HG02759 (cell line): ENCODE results near the gene DMD.

Experiments
- ATAC-seq: cut with Tn5 transposase; IDR thresholded peaks from one replicate; pipeline ENCODE4 v1.9.1; 2021; ENCODE audit warnings: mild to moderate bottlenecking, moderate library complexity; ENCODE audit not compliant: unreplicated experiment

The DMD gene

GRCh38 chrX:33045882-33046281, 165.5 kb downstream of the DMD start:
- no peak for ATAC-seq

DNA sequence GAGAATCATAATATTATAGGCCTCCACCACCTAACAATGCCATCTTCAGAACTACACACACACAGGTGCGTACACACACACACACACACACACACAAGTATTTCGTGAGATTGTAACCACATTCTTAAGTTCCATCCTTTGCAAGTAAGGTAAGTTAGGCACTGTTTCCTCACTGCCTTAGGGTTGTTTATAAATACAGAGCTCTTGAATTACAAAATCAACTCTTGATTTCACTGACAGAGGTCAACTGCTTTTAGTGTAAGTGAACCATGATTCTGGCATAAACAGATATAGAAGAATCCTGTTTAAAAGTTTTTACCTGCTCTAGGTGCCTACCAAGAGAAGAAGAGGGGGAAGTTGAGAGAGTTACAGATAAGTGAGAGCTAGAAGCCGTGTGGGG, 166.1 kb downstream of the DMD start:
- ATAC-seq: no peak

DNA sequence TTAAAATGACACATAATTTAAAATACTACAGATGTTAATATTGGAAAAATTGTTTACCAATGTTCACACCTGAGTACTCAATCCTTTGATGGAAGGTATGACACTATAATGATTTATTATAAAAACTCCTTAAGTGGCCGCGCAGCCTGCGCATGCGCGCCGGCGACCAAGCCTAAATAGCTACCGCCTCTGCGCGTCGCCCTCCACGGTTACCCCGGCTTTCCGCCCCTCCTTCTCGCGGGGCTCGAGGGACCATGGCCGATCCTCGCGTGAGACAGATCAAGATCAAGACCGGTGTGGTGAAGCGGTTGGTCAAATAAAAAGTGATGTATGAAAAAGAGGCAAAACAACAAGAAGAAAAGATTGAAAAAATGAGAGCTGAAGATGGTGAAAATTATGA, 170.2 kb downstream of the DMD start:
- ATAC-seq: no peak

- no peak for ATAC-seq
Measured at GRCh38 chrX:33032700-33033099, 178.6 kb downstream of the DMD start.

GRCh38 chrX:33014949-33015348, 196.4 kb downstream of the DMD start:
- ATAC-seq: no peak

GRCh38 chrX:33014086-33014485, 197.3 kb downstream of the DMD start:
- no peak for ATAC-seq

- no peak for ATAC-seq
Measured at GRCh38 chrX:33001107-33001506, 210.2 kb downstream of the DMD start.

- no peak for ATAC-seq
Measured at GRCh38 chrX:32998776-32999175, 212.6 kb downstream of the DMD start.

DNA sequence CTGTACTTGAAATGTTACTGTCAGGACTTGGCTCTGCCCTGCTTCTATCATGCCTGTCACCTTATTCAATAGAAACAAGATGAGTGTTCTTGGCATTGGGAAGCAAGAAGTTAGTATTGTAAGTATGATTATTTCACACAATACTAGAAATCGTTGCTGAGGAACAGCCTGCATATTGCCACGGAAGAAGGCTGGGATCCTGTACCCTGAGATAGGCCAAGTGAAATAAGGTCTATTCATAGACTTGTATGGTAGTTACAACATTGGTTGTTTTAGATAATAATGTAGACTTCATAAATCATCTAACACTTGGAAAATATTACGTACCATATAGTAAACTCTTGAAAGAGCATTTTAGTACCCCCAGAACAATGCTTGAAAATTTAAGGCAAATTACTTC, 215.9 kb downstream of the DMD start:
- ATAC-seq: no peak

- no peak for ATAC-seq
Measured at GRCh38 chrX:32987142-32987541, 224.2 kb downstream of the DMD start.

- no peak for ATAC-seq
Measured at GRCh38 chrX:32985544-32985943, 225.8 kb downstream of the DMD start.

GRCh38 chrX:32966821-32967355, 244.5 kb downstream of the DMD start:
- ATAC-seq: no peak

GRCh38 chrX:32954125-32954524, 257.2 kb downstream of the DMD start:
- ATAC-seq: no peak

DNA sequence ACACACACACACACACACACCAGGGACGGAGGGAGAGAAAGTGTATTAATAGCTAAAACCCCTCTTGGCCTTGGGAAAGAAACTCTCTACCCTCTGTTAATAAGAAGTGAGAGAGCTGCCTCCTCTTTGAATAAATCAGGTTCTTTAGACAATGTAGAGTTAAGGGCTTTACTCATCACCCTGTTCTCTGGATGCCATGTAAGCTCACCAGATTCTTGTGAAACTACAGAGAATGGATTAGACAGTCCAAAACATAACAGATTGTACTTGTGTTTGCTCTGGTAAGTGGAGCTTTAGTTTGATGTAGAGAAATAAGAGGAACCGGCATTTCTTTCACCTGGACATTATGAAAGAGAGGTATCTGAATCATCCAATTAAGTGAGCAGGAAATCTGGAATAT, 263.2 kb downstream of the DMD start:
- no peak for ATAC-seq

GRCh38 chrX:32937043-32937442, 274.3 kb downstream of the DMD start:
- ATAC-seq: no peak

DNA sequence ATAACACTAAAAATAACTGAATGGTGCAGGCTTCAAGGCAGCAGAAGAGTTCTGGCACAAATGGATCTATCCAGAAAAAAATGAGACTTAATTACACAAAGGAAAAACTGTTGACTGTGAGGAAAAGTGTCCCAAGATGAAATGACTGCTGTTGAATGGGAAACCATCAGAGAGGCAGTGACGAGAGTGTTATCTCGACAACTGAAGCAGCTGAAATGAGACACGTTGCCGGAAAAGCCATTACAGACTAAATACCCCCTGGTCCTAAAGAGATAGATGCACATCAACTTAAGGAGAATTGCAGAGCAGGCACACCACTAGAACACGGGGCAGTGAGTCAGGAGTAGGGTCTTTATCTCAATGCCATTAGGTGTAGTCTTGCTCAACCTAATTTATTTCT, 277.8 kb downstream of the DMD start:
- no peak for ATAC-seq

DNA sequence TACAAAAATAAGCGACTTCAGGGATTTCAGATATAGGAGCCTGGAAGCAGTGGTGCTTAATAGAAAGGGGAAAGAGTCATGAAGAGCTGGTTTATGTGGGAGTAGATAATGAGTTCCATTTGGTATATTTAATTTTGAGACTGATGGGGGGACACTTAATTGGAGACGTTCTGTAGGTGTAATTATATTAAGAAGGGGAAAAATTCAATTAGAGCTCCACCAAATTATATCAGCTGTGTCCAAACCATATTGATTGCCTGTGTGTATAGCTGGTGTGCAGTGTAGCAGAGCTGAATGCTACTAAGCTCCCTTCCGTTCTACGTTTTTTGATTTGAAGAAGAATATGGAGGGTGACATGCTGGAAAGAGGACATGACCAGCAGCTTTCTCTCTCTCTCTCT, 282.3 kb downstream of the DMD start:
- ATAC-seq: no peak

DNA sequence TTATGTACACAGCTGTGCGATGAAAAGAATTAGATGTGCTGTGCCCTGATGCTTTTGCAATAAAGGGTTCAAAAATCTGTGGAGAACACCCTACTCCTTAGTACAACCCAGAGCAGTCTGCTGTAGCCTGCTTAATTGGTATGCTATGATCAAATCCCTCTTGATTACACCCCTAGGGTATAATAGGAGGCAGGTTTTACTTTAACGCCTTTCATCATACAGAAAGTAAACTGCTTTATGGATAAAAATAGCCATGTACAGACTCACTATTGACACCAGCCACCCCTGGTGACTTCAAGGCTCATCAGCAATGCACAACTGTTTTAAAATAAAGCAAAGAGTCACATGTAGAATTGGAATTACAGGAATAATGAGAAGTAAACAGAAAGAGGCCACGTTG, 315.3 kb downstream of the DMD start:
- no peak for ATAC-seq

DNA sequence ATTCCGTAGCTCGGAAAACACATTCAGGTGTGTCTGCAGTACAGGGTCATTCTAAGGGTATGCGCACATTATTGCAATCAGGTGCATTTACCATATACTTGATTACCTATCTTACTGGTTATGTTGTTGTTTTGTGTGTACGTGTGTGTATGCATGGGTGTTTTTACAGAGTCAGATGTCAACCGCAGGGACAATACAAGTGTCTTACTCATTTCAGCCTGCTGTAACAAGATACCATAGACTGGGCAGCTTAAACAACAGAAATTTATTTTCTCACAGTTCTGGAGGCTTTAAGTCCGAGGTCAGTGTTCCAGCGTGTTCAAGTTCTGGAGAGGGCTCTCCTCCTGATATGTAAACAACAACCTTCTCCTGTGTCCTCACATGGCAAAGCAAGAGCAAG, 316.7 kb downstream of the DMD start:
- ATAC-seq: no peak

DNA sequence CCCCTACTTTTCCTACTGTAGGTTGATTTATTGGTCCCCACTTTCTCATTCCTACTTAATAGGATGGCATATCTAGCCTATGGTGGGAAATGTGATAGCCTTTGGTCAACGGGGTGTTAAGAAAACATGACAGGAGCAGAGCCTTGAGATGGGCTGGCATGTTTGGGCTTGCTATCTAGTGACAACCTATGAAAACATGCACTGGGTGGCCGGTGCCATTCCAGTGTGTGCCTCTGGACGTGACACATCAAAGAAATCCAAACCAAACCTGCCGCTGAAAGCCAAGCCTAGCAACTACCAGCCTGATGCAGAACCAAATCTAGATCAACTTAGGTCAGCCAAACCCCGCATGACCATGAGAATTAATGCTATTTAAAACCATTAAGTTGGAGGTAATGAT, 317.6 kb downstream of the DMD start:
- ATAC-seq: no peak

GRCh38 chrX:32877592-32877991, 333.8 kb downstream of the DMD start:
- no peak for ATAC-seq

DNA sequence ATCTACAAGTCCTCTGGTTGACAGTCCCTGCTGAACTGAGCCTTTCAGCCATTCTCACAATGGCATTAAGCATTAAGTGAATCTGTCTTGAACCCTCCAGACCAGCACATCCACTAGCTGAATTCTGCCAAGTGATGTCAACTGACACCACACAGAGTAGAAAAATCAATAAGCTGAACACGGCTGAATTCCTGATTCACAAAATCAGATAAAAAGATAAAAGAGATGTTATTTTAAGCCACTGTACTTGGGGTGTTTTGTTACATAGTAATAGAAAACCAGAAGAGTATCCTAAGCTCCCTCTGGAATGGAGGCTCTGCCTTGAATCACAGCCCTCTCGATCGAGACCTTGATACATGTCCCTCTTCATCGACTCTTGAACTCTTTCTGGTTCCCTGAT, 336.5 kb downstream of the DMD start:
- ATAC-seq: no peak

GRCh38 chrX:32873786-32874185, 337.6 kb downstream of the DMD start:
- no peak for ATAC-seq

- no peak for ATAC-seq
Measured at GRCh38 chrX:32871636-32872035, 339.7 kb downstream of the DMD start.
